OCI-LY1 (cell line): ENCODE data around the gene CTBP2.

Source experiments
- H2AFZ ChIP-seq: fragments of 200-600 bp; sonication (generic), shearing (Covaris generic); 2 replicates; pipeline ENCODE4 v1.6.0; 2014; ENCODE audit warnings: antibody characterized with exemption, mild to moderate bottlenecking, low read length
- H3F3A ChIP-seq: fragments of 200-600 bp; sonication (generic), shearing (Covaris generic); 2 replicates; pipeline ENCODE4 v1.6.0; 2014; ENCODE audit warnings: mild to moderate bottlenecking, antibody characterized with exemption, low read length, moderate library complexity; ENCODE audit not compliant: insufficient read depth
- H3K27ac ChIP-seq: fragments of 200-600 bp; sonication (generic); 2 replicates; pipeline ENCODE4 v1.5.1; 2014; ENCODE audit warnings: low read length, mixed run types, mild to moderate bottlenecking, low read depth; ENCODE audit not compliant: poor library complexity, severe bottlenecking
- H3K27me3 ChIP-seq: fragments of 200-600 bp; sonication (generic); 2 replicates; pipeline ENCODE4 v1.6.0; 2014; ENCODE audit warnings: antibody characterized with exemption, mild to moderate bottlenecking, low read length, moderate library complexity; ENCODE audit not compliant: insufficient read depth
- H3K36me3 ChIP-seq: fragments of 200-600 bp; sonication (generic); 2 replicates; pipeline ENCODE4 v1.6.1; 2014; ENCODE audit warnings: mild to moderate bottlenecking, antibody characterized with exemption, low read length, moderate library complexity, mixed read lengths; ENCODE audit not compliant: insufficient read depth
- H3K4me1 ChIP-seq: fragments of 200-600 bp; sonication (generic); 2 replicates; pipeline ENCODE4 v1.5.1; 2014; ENCODE audit warnings: mild to moderate bottlenecking, low read length, moderate library complexity; ENCODE audit not compliant: insufficient read depth, severe bottlenecking
- H3K4me2 ChIP-seq: fragments of 200-600 bp; sonication (generic), shearing (Covaris generic); 2 replicates; pipeline ENCODE4 v1.6.1; 2014; ENCODE audit warnings: low read length
- H3K4me3 ChIP-seq: fragments of 200-600 bp; sonication (generic); 2 replicates; pipeline ENCODE4 v1.5.1; 2014; ENCODE audit warnings: low read length, low read depth, mild to moderate bottlenecking, mixed read lengths; ENCODE audit not compliant: poor library complexity, severe bottlenecking
- H3K79me2 ChIP-seq: fragments of 200-600 bp; shearing (Covaris generic); 2 replicates; pipeline ENCODE4 v1.6.1; 2016; ENCODE audit warnings: mixed run types, low read length, mixed read lengths; ENCODE audit not compliant: insufficient read depth
- H3K9ac ChIP-seq: fragments of 200-600 bp; sonication (generic), shearing (Covaris generic); 2 replicates; pipeline ENCODE4 v1.6.1; 2014; ENCODE audit warnings: mild to moderate bottlenecking, low read length, mixed read lengths
- H3K9me2 ChIP-seq: fragments of 200-600 bp; sonication (generic), shearing (Covaris generic); 2 replicates; pipeline ENCODE4 v1.6.1; 2014; ENCODE audit warnings: low read depth, mild to moderate bottlenecking, low read length, mixed read lengths
- H3K9me3 ChIP-seq: fragments of 200-600 bp; shearing (Covaris generic); 2 replicates; pipeline ENCODE4 v1.6.1; 2014; ENCODE audit warnings: low read length, mixed read lengths
- H4K20me1 ChIP-seq: fragments of 200-600 bp; sonication (generic), shearing (Covaris generic); 2 replicates; pipeline ENCODE4 v1.6.0; 2016; ENCODE audit warnings: mild to moderate bottlenecking, low read length; ENCODE audit not compliant: insufficient read depth
- EZH2 ChIP-seq: fragments of 200-600 bp; sonication (generic), shearing (Covaris generic); IDR thresholded peaks from 2 replicates; pipeline ENCODE4 v1.8.0; 2017; ENCODE audit warnings: borderline replicate concordance, mixed run types, mild to moderate bottlenecking, antibody characterized with exemption, low read length, moderate library complexity, mixed read lengths
- TF ChIP-seq, protein P1 (sequence below): fragments of 200-600 bp; sonication (generic), shearing (Covaris generic); IDR thresholded peaks from 2 replicates; pipeline ENCODE4 v1.5.1; 2017; ENCODE audit warnings: mild to moderate bottlenecking, antibody characterized with exemption, low read length, moderate library complexity, mixed read lengths

CTBP2 gene

DNA sequence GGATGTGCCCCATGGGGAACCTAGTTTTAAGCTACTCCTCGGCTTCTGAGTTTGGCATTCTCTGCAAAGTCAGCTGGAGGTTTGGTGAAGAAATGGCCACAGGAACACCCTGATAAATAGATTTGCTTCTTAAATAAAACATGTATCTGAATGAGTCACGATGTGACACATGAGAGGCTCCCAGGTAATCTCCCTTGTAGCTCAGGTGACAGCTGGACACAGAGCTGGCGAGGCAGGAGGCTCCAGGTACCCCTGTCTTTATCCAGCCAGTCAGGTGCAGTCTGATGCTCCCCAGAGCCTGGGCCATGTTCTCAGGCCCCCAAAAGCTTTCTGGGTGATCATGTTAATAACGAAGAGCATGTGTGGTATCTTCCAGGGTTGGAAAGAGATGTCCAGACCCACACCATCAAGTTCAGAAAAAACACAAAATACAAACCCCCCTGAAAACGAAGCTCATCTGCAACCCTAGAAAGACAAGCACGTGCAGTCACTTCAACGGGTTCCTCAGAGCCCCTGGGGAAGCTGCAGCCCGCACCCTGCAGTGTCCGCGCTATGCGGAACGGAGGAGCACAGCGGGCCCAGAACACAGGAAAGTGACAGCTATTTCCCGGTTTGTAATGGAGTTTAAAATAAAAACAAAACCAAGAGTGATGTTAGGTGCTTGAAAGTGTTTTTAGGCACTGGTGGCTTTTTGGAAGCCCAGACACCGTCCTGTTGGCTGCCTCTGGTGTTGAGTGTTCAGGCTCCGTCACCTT is 149.0 kb downstream of the CTBP2 start:
- no peaks in the 10 kb centered on the region for H4K20me1 ChIP-seq
- no peaks in the 10 kb centered on the region for H3K4me1 ChIP-seq
- no peak overlapping the region for H3K9ac ChIP-seq
- H3K9me2 ChIP-seq, result no peaks in the 10 kb centered on the region
- H3K4me2 ChIP-seq, result no peak overlapping the region
- H2AFZ ChIP-seq, result no peak overlapping the region
- H3K36me3 ChIP-seq, result no peaks in the 10 kb centered on the region
- H3K79me2 ChIP-seq, result no peaks in the 10 kb centered on the region
- H3F3A ChIP-seq, result no peaks in the 10 kb centered on the region
- no peak for TF ChIP-seq EZH2
- TF ChIP-seq, protein P1, sequence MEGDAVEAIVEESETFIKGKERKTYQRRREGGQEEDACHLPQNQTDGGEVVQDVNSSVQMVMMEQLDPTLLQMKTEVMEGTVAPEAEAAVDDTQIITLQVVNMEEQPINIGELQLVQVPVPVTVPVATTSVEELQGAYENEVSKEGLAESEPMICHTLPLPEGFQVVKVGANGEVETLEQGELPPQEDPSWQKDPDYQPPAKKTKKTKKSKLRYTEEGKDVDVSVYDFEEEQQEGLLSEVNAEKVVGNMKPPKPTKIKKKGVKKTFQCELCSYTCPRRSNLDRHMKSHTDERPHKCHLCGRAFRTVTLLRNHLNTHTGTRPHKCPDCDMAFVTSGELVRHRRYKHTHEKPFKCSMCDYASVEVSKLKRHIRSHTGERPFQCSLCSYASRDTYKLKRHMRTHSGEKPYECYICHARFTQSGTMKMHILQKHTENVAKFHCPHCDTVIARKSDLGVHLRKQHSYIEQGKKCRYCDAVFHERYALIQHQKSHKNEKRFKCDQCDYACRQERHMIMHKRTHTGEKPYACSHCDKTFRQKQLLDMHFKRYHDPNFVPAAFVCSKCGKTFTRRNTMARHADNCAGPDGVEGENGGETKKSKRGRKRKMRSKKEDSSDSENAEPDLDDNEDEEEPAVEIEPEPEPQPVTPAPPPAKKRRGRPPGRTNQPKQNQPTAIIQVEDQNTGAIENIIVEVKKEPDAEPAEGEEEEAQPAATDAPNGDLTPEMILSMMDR, result no peak
- no peaks in the 10 kb centered on the region for H3K9me3 ChIP-seq
- no peak overlapping the region for H3K27ac ChIP-seq
- H3K27me3 ChIP-seq, result peaks cover 4% of the 10 kb centered on the region; the same call in 1 of the 2 replicates
- H3K4me3 ChIP-seq, result no peak overlapping the region

DNA sequence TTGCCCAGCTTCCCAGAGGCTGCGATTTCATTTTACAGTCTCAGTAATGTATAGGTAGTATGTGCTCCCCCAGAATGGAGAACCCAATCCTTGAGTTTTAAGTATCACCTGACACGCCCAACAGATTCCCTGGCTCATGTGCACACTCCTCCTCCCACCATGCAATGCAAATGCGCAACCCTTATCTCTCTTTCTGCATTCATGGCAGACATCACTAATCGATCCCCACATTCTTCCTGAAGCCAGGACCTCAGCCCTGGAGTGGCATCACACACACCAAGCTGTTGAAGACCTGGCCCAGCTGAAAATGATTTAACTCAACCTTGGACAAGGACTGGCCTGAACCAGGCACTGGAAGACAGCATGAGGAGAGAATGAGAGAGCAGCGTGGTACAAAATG is 150.0 kb downstream of the CTBP2 start:
- H3K79me2 ChIP-seq, result no peaks in the 10 kb centered on the region
- no peaks in the 10 kb centered on the region for H3F3A ChIP-seq

DNA sequence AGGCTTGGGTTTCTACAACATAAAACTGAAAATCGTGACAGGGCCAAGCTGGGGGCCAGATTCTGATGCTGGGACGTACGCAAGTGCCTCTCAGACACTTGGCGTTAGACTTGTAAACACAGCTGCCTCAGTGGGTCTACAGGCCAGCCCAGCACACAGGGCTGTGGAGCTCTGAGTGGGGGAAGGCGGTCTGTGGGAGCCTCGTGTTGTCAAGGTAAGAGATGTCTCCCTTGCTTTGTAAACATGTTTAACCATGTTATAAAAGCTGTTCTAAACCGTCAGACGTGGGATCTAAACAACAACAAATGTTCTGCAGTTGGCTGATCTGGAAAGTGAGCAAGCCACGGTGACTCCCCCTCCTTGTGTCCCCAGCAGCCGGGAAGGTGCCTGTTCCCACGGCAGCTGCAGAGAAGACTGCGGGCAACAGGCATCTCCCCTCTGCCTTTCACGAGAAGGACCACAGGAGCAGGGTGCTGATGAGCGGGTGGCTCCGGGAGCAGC is 150.7 kb downstream of the CTBP2 start:
- no peaks in the 10 kb centered on the region for H3K9me3 ChIP-seq
- no peak overlapping the region for H2AFZ ChIP-seq
- TF ChIP-seq, protein P1, result no peak
- no peak for TF ChIP-seq EZH2
- peaks cover 4% of the 10 kb centered on the region; the same call in 1 of the 2 replicates for H3K27me3 ChIP-seq
- no peak overlapping the region for H3K9ac ChIP-seq
- no peaks in the 10 kb centered on the region for H3K4me1 ChIP-seq
- H3K36me3 ChIP-seq, result no peaks in the 10 kb centered on the region
- no peaks in the 10 kb centered on the region for H4K20me1 ChIP-seq
- no peak overlapping the region for H3K4me3 ChIP-seq
- no peak overlapping the region for H3K27ac ChIP-seq
- H3K79me2 ChIP-seq, result no peaks in the 10 kb centered on the region
- no peak overlapping the region for H3K4me2 ChIP-seq
- H3K9me2 ChIP-seq, result no peaks in the 10 kb centered on the region
- no peaks in the 10 kb centered on the region for H3F3A ChIP-seq

More for the DNA sequence above, 150.0 kb downstream of the CTBP2 start:
- H3K27me3 ChIP-seq, result peaks cover 4% of the 10 kb centered on the region; the same call in 1 of the 2 replicates
- no peak overlapping the region for H2AFZ ChIP-seq
- H3K4me3 ChIP-seq, result no peak overlapping the region
- TF ChIP-seq EZH2, result no peak
- TF ChIP-seq, protein P1, result no peak
- no peak overlapping the region for H3K27ac ChIP-seq
- H4K20me1 ChIP-seq, result no peaks in the 10 kb centered on the region
- no peaks in the 10 kb centered on the region for H3K9me2 ChIP-seq
- no peak overlapping the region for H3K9ac ChIP-seq
- H3K4me1 ChIP-seq, result no peaks in the 10 kb centered on the region
- H3K4me2 ChIP-seq, result no peak overlapping the region
- H3K9me3 ChIP-seq, result no peaks in the 10 kb centered on the region
- H3K36me3 ChIP-seq, result no peaks in the 10 kb centered on the region
